H9 (cell line): ENCODE data around the gene TRRAP. TPM values are rescaled to one million over a fixed set of nuclear protein-coding genes. Genes with fewer than 3 reads are reported as not detected.

Source experiments
- DNase-seq: peaks from one replicate; pipeline ENCODE4 v3.0.0-alpha.2; 2017
- H2AFZ ChIP-seq: one replicate; pipeline ENCODE4 v1.6.1; 2013; ENCODE audit warnings: mild to moderate bottlenecking, low read length, control low read depth, moderate library complexity
- H2AK5ac ChIP-seq: 2 replicates; pipeline ENCODE4 v1.6.1; 2013; ENCODE audit warnings: low read length, control low read depth, mixed read lengths; ENCODE audit not compliant: insufficient read length
- H2BK120ac ChIP-seq: one replicate; pipeline ENCODE4 v1.6.1; 2013; ENCODE audit warnings: low read depth, mild to moderate bottlenecking, low read length, control low read depth, inconsistent platforms; ENCODE audit not compliant: poor library complexity, severe bottlenecking
- H2BK12ac ChIP-seq: 2 replicates; pipeline ENCODE4 v1.6.1; 2013; ENCODE audit warnings: low read length, control low read depth, mixed read lengths, low read depth; ENCODE audit not compliant: insufficient read length
- H2BK15ac ChIP-seq: 2 replicates; pipeline ENCODE4 v1.6.1; 2013; ENCODE audit warnings: low read depth, low read length, control low read depth
- H2BK20ac ChIP-seq: one replicate; pipeline ENCODE4 v1.6.1; 2013; ENCODE audit warnings: low read depth, mild to moderate bottlenecking, low read length, control low read depth, inconsistent platforms; ENCODE audit not compliant: poor library complexity, severe bottlenecking
- H2BK5ac ChIP-seq: 2 replicates; pipeline ENCODE4 v1.6.1; 2013; ENCODE audit warnings: low read length, control low read depth, mixed read lengths; ENCODE audit not compliant: insufficient read length
- H3K14ac ChIP-seq: 2 replicates; pipeline ENCODE4 v1.6.1; 2013; ENCODE audit warnings: low read length, control low read depth; ENCODE audit not compliant: insufficient read depth
- H3K18ac ChIP-seq: 2 replicates; pipeline ENCODE4 v1.6.1; 2013; ENCODE audit warnings: low read depth, mild to moderate bottlenecking, mixed read lengths, low read length, control low read depth; ENCODE audit not compliant: insufficient read length
- H3K23ac ChIP-seq: 2 replicates; pipeline ENCODE4 v1.6.1; 2013; ENCODE audit warnings: low read length, control low read depth, mixed read lengths, low read depth; ENCODE audit not compliant: insufficient read length
- H3K23me2 ChIP-seq: 2 replicates; pipeline ENCODE4 v1.6.1; 2013; ENCODE audit warnings: low read depth, mild to moderate bottlenecking, mixed read lengths, low read length, control low read depth; ENCODE audit not compliant: insufficient read length, poor library complexity, severe bottlenecking
- H3K27ac ChIP-seq: 2 replicates; pipeline ENCODE4 v1.5.1; 2013; ENCODE audit warnings: low read length, control low read depth, mixed read lengths, low read depth; ENCODE audit not compliant: insufficient read length
- H3K27me3 ChIP-seq: 2 replicates; pipeline ENCODE4 v1.6.1; 2013; ENCODE audit warnings: low read length, control low read depth, inconsistent platforms; ENCODE audit not compliant: insufficient read depth
- H3K4ac ChIP-seq: 2 replicates; pipeline ENCODE4 v1.6.1; 2013; ENCODE audit warnings: low read depth, mild to moderate bottlenecking, control low read depth, inconsistent platforms, low read length, moderate library complexity
- H3K4me1 ChIP-seq: 2 replicates; pipeline ENCODE4 v1.6.1; 2013; ENCODE audit warnings: low read length, control low read depth, inconsistent platforms; ENCODE audit not compliant: insufficient read depth
- H3K4me2 ChIP-seq: 2 replicates; pipeline ENCODE4 v1.6.1; 2013; ENCODE audit warnings: low read length, control low read depth, mixed read lengths; ENCODE audit not compliant: insufficient read length, insufficient read depth
- H3K56ac ChIP-seq: 2 replicates; pipeline ENCODE4 v1.6.1; 2013; ENCODE audit warnings: low read depth, mild to moderate bottlenecking, mixed read lengths, low read length, control low read depth; ENCODE audit not compliant: insufficient read length
- H3K79me1 ChIP-seq: 2 replicates; pipeline ENCODE4 v1.6.1; 2013; ENCODE audit warnings: low read depth, mild to moderate bottlenecking, moderate library complexity, low read length, control low read depth, inconsistent platforms; ENCODE audit not compliant: insufficient read depth, poor library complexity, severe bottlenecking
- H3K79me2 ChIP-seq: 2 replicates; pipeline ENCODE4 v1.6.1; 2013; ENCODE audit warnings: low read length, control low read depth, inconsistent platforms; ENCODE audit not compliant: insufficient read depth
- H3K9ac ChIP-seq: 2 replicates; pipeline ENCODE4 v1.6.1; 2013; ENCODE audit warnings: low read length, control low read depth, mixed read lengths; ENCODE audit not compliant: insufficient read length; ENCODE audit errors: extremely low read depth
- H3K9me3 ChIP-seq: one replicate; pipeline ENCODE4 v1.6.1; 2013; ENCODE audit warnings: low read depth, low read length, inconsistent platforms; ENCODE audit not compliant: control insufficient read depth
- H3T11ph ChIP-seq: one replicate; pipeline ENCODE4 v1.6.1; 2013; ENCODE audit warnings: mild to moderate bottlenecking, low read length, control low read depth, inconsistent platforms
- H4K20me1 ChIP-seq: one replicate; pipeline ENCODE4 v1.6.1; 2013; ENCODE audit not compliant: control insufficient read depth, insufficient read length, insufficient read depth
- H4K5ac ChIP-seq: 2 replicates; pipeline ENCODE4 v1.6.1; 2013; ENCODE audit warnings: low read depth, mild to moderate bottlenecking, mixed read lengths, low read length, control low read depth; ENCODE audit not compliant: insufficient read length
- H4K8ac ChIP-seq: replicated peaks from 2 replicates; pipeline ENCODE4 v1.6.1; 2013; ENCODE audit warnings: low read length, control low read depth, mixed read lengths, low read depth; ENCODE audit not compliant: insufficient read length
- H4K91ac ChIP-seq: 2 replicates; pipeline ENCODE4 v1.6.1; 2013; ENCODE audit warnings: low read depth, mild to moderate bottlenecking, moderate library complexity, mixed read lengths, low read length, control low read depth; ENCODE audit not compliant: insufficient read length
- H3K27ac Mint-ChIP-seq, 3 experiments: 2 replicates in 2 of 3; 3 replicates in 1 of 3; pipeline ENCODE4 v1.8.0; 2020 to 2021; ENCODE audit warnings: mixed read lengths in 3 of 3, mild to moderate bottlenecking in 1 of 3, moderate library complexity in 1 of 3
- H3K27me3 Mint-ChIP-seq: 2 replicates; pipeline ENCODE4 v1.8.0; 2021; ENCODE audit warnings: low read depth, mild to moderate bottlenecking, moderate library complexity, mixed read lengths
- H3K36me3 Mint-ChIP-seq, 3 experiments: 2 replicates in 2 of 3; 3 replicates in 1 of 3; pipeline ENCODE4 v1.8.0; 2020 to 2021; ENCODE audit warnings: low read depth in 3 of 3, mixed read lengths in 3 of 3; ENCODE audit not compliant: insufficient read depth in 1 of 3
- H3K4me1 Mint-ChIP-seq, 2 experiments: 2 replicates each; pipeline ENCODE4 v1.8.0; 2020; ENCODE audit warnings: mixed read lengths in 2 of 2
- H3K4me3 Mint-ChIP-seq, 2 experiments: 2 replicates in 1 of 2; 3 replicates in 1 of 2; pipeline ENCODE4 v1.8.0; 2020 to 2021; ENCODE audit warnings: mild to moderate bottlenecking in 2 of 2, mixed read lengths in 2 of 2, moderate library complexity in 1 of 2
- H3K9me3 Mint-ChIP-seq, 2 experiments: 2 replicates in 1 of 2; 3 replicates in 1 of 2; pipeline ENCODE4 v1.8.0; 2020; ENCODE audit warnings: mild to moderate bottlenecking in 2 of 2, mixed read lengths in 2 of 2, moderate library complexity in 1 of 2
- WGBS: extraction: QIAGEN DNeasy Blood & Tissue Kit; methylation state at CpG from one replicate; pipeline ENCODE4 v1.1.7; 2013; ENCODE audit warnings: missing lambda C conversion rate, low lambda C conversion rate, mixed read lengths; ENCODE audit not compliant: insufficient read length; ENCODE audit errors: extremely low coverage; 5-methylcytosine and 5-hydroxymethylcytosine counted together
- total RNA-seq: library from RNA; stranded (reverse); gene quantifications from 2 replicates; pipeline ENCODE4 v1.2.1, GENCODE V29; 2021
- TF ChIP-seq, protein P1 (sequence below): fragments of 200-600 bp; sonication (generic); conservative IDR thresholded peaks from 3 replicates; pipeline ENCODE4 v1.8.0; 2021; ENCODE audit warnings: antibody characterized with exemption, mild to moderate bottlenecking

The TRRAP gene
- total RNA-seq, 1 experiment from 2014 or later: 58.6 TPM

DNA sequence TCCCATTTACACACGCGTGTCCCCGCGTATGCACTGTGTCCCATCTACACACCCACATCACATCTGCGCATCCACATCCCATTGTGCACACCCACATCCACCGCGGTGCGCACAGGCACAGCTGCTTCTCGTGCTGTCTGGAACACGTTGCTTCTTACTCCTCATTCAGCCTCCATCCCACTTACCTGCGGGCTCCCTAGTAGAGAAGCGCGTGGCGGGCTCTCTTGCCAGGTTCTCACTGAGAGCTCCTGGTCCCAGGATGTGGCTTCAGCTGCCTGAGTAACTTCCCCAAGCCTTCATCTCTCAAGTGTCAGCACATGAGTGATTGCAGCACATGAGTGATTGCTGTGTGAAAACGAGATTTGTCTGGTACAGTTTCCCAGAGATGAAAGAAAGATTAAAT lies 117.8 kb downstream of the TRRAP start:
- 100% methylated on average over 4 of the region's 15 CpGs for WGBS
- no peak overlapping the region for H4K8ac ChIP-seq
- Mint-ChIP-seq H3K36me3 (peaks cover 26 to 82% (median 63%) of the 10 kb centered on the region in 3 experiments), H3K27me3 (no peaks in the 10 kb centered on the region; the same call in 1 of the 2 replicates), H3K4me3 (no peak overlapping the region), H3K4me1 (no peaks in the 10 kb centered on the region), H3K27ac (no peak overlapping the region; a peak in 1 of 7 replicates), H3K9me3 (no peaks in the 10 kb centered on the region)
- no peaks in the 10 kb centered on the region for H3K9me3 ChIP-seq
- H3K79me2 ChIP-seq: no peaks in the 10 kb centered on the region
- H3K4ac ChIP-seq: no peak overlapping the region
- no peak overlapping the region for H4K5ac ChIP-seq
- no peak overlapping the region for H2BK5ac ChIP-seq
- no peak overlapping the region for H2BK12ac ChIP-seq
- H2BK20ac ChIP-seq: no peak overlapping the region
- no peak overlapping the region for H2AK5ac ChIP-seq
- H3K23me2 ChIP-seq: no peaks in the 10 kb centered on the region
- H2BK15ac ChIP-seq: no peak overlapping the region
- TF ChIP-seq, protein P1, sequence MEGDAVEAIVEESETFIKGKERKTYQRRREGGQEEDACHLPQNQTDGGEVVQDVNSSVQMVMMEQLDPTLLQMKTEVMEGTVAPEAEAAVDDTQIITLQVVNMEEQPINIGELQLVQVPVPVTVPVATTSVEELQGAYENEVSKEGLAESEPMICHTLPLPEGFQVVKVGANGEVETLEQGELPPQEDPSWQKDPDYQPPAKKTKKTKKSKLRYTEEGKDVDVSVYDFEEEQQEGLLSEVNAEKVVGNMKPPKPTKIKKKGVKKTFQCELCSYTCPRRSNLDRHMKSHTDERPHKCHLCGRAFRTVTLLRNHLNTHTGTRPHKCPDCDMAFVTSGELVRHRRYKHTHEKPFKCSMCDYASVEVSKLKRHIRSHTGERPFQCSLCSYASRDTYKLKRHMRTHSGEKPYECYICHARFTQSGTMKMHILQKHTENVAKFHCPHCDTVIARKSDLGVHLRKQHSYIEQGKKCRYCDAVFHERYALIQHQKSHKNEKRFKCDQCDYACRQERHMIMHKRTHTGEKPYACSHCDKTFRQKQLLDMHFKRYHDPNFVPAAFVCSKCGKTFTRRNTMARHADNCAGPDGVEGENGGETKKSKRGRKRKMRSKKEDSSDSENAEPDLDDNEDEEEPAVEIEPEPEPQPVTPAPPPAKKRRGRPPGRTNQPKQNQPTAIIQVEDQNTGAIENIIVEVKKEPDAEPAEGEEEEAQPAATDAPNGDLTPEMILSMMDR: no peak
- no peak for DNase-seq
- no peak overlapping the region for H3K18ac ChIP-seq
- H3T11ph ChIP-seq: no peak overlapping the region
- H3K27ac ChIP-seq: no peak overlapping the region
- no peaks in the 10 kb centered on the region for H3K4me1 ChIP-seq
- H3K4me2 ChIP-seq: no peak overlapping the region
- no peak overlapping the region for H4K91ac ChIP-seq
- H3K14ac ChIP-seq: no peak overlapping the region
- H3K9ac ChIP-seq: no peak overlapping the region
- no peak overlapping the region for H3K56ac ChIP-seq
- H3K79me1 ChIP-seq: no peaks in the 10 kb centered on the region
- no peak overlapping the region for H2AFZ ChIP-seq
- no peaks in the 10 kb centered on the region for H4K20me1 ChIP-seq
- no peak overlapping the region for H3K23ac ChIP-seq
- H3K27me3 ChIP-seq: no peaks in the 10 kb centered on the region
- no peak overlapping the region for H2BK120ac ChIP-seq
